ENCODE results near the gene CHTOP. TPM values are rescaled to one million over a fixed set of nuclear protein-coding genes. Genes with fewer than 3 reads are reported as not detected.

Gene CHTOP
- total and polyA plus RNA-seq, 2 of the 8 experiments (the other 6 are each of a cell fraction or from before 2014, with no cell fraction given) = 84.6 to 104 TPM

GRCh38 chr1:153677718-153678518 is 44.1 kb downstream of the CHTOP start (continued):
- TF ChIP-seq, protein P1, sequence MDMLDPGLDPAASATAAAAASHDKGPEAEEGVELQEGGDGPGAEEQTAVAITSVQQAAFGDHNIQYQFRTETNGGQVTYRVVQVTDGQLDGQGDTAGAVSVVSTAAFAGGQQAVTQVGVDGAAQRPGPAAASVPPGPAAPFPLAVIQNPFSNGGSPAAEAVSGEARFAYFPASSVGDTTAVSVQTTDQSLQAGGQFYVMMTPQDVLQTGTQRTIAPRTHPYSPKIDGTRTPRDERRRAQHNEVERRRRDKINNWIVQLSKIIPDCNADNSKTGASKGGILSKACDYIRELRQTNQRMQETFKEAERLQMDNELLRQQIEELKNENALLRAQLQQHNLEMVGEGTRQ (IDR thresholded peaks at IDR 0.05; ENCODE audit: low read length) = no peak
- TF ChIP-seq CREB1 (IDR thresholded peaks at IDR 0.05) (peak; percentile 68), CTCF (IDR thresholded peaks at IDR 0.05; ENCODE audit: control extremely low read depth in 1 of 3, insufficient read depth in 1 of 3, low read depth in 1 of 3, low read length in 3 of 3) (peak; percentile 97 to 98 (median 98)), CTBP2 (IDR thresholded peaks at IDR 0.05; ENCODE audit: borderline replicate concordance, insufficient read depth, insufficient read length, low read length) (no peak), JUND (IDR thresholded peaks at IDR 0.05; ENCODE audit: low read length) (no peak), HDAC2 (IDR thresholded peaks at IDR 0.05; ENCODE audit: borderline replicate concordance in 1 of 2, low read depth in 2 of 2, low read length in 2 of 2) (peak; percentile 64 to 76; a peak in 2 of 4 replicates), KDM1A (IDR thresholded peaks at IDR 0.05; ENCODE audit: borderline replicate concordance, low read length) (0 out of 2 replicates have a peak, but pooled peaks have one; percentile 8)
